ENCODE measurements around the gene MT1B. TPM values are rescaled to one million over a fixed set of nuclear protein-coding genes. Genes with fewer than 3 reads are reported as not detected.

MT1B gene
- total RNA-seq, 1 experiment from 2014 or later: not detected

- BruUV-seq (replicated peaks): no TSS peak
- CTCF ChIA-PET: no interaction called here
- peak overlapping the region in 1 of 2 experiments; percentile 55; a peak in 2 of 4 replicates for H3K4me3 ChIP-seq (replicated peaks in 1 of 2; ENCODE audit: low read depth in 1 of 2, low read length in 2 of 2)
- RAD21 ChIA-PET (ENCODE audit: low non-redundant PET in 1 of 2, low total read pairs in 2 of 2, uncharacterized antibody in 2 of 2, unreplicated experiment in 2 of 2): no interaction called here
- H3K4me2 ChIP-seq (ENCODE audit: low read length): peak overlapping the region; percentile 80
- H3K27ac ChIP-seq (ENCODE audit: low read depth, low read length): no peak overlapping the region; the same call in 1 of the 2 replicates
- POLR2A ChIA-PET: interaction anchor here (1.0 to 3.8 kb wide), 2 partner anchors 32 to 50 kb away, joined by 3 to 17 read pairs; partner anchors contain the start of genes MT1E and MT2A
- intact Hi-C loops (cut with micrococcal nuclease): no loop called here
- no peak for ATAC-seq
- no peaks in the 10 kb centered on the region for H3K27me3 ChIP-seq (ENCODE audit: insufficient read depth, low read length)
- H3K79me2 ChIP-seq (ENCODE audit: insufficient read depth, low read length): no peaks in the 10 kb centered on the region
- no peak overlapping the region for H2AFZ ChIP-seq (ENCODE audit: low read depth, low read length, poor library complexity, severe bottlenecking)
- H3K9me2 ChIP-seq (ENCODE audit: insufficient read depth): no peaks in the 10 kb centered on the region
- H3K4me1 ChIP-seq (ENCODE audit: control insufficient read depth in 1 of 2, insufficient read depth in 2 of 2, low read length in 2 of 2): peaks cover 19 to 48% of the 10 kb centered on the region in 2 experiments
- H3K36me3 ChIP-seq (ENCODE audit: control insufficient read depth in 1 of 2, insufficient read depth in 2 of 2, low read length in 2 of 2): no peaks in the 10 kb centered on the region
- no peaks in the 10 kb centered on the region for H3K9me3 ChIP-seq (ENCODE audit: control insufficient read depth in 1 of 2, insufficient read depth in 1 of 2, low read depth in 1 of 2, low read length in 2 of 2)
- no peak for DNase-seq (ENCODE audit: low read depth, low spot score)
- H4K20me1 ChIP-seq (ENCODE audit: insufficient read depth): no peaks in the 10 kb centered on the region
- no peak for TF ChIP-seq EZH2 (IDR thresholded peaks at IDR 0.05)
- TF ChIP-seq POLR2AphosphoS5 (IDR thresholded peaks at IDR 0.05; ENCODE audit: low read depth, low read length): no peak
- TF ChIP-seq POLR2A (IDR thresholded peaks at IDR 0.05; ENCODE audit: borderline replicate concordance, extremely low read depth, insufficient read depth, insufficient read length): no peak
- no peak for TF ChIP-seq SP1 (IDR thresholded peaks at IDR 0.05; ENCODE audit: low read depth)
- no peak for TF ChIP-seq RAD21 (IDR thresholded peaks at IDR 0.05; ENCODE audit: low read depth)
- no peak for TF ChIP-seq ATF3 (IDR thresholded peaks at IDR 0.05)
- TF ChIP-seq EZH2phosphoT487 (IDR thresholded peaks at IDR 0.05; ENCODE audit: borderline replicate concordance): no peak
- no peak for TF ChIP-seq MAX (IDR thresholded peaks at IDR 0.05)
- TF ChIP-seq CEBPB (IDR thresholded peaks at IDR 0.05; ENCODE audit: low read depth): no peak
- no peak for TF ChIP-seq CTCF (IDR thresholded peaks at IDR 0.05 in 2 of 3, conservative IDR thresholded peaks at IDR 0.05 in 1 of 3; ENCODE audit: borderline replicate concordance in 1 of 3, insufficient read depth in 1 of 3, low read depth in 2 of 3, low read length in 2 of 3)
- TF ChIP-seq CBX3 (IDR thresholded peaks at IDR 0.05; ENCODE audit: low read depth): no peak
- H3K9ac ChIP-seq (ENCODE audit: low read length): peak overlapping the region; percentile 46; the same call in 1 of the 2 replicates
Measured at GRCh38 chr16:56658327-56658875, 6.7 kb downstream of the MT1B start.
